Measurements from ENCODE around the gene BAHCC1.

BAHCC1 gene

DNA sequence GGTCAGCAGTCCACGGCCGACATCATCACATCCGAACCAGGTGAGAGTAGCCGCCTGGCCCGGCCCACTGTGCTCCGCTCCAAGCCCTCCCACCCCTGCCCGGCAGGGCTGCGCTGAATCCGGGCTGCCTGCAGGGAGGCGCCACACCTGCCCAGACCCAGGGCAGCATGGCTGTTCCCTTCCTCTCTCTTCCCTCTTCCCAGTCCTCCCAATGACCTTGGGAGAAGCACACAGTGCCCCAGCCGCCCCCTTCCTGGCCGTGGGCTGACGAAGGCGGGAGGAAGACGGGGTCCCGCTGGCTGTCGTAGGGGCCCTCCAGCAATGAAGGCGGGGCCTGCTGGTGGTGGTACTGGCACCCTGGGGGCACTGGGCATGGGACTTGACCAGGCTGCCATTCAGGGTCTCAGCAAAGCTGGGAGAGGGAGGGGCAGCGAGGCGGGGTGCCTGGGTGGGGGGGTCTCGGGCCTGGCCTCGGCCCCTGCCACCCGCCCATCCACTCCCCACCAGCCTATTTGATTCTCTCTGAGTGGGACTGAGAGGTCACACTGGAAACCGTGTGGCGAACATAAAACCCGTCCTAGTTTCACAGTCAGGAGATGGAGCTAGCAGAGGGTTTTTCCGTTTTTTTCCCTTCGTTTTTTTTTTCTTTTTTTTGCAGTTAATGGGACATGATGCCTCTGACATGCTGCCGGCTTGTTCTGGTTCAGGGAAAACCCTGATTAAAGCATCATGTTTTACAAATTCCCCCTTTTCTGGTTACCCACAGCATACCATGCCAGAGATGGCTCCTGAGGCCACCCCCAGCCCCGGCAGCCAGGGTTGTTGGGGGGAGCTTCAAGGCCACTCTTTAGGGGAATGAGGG lies 50.6 kb downstream of the BAHCC1 start:
- no peak for DNase-seq

DNA sequence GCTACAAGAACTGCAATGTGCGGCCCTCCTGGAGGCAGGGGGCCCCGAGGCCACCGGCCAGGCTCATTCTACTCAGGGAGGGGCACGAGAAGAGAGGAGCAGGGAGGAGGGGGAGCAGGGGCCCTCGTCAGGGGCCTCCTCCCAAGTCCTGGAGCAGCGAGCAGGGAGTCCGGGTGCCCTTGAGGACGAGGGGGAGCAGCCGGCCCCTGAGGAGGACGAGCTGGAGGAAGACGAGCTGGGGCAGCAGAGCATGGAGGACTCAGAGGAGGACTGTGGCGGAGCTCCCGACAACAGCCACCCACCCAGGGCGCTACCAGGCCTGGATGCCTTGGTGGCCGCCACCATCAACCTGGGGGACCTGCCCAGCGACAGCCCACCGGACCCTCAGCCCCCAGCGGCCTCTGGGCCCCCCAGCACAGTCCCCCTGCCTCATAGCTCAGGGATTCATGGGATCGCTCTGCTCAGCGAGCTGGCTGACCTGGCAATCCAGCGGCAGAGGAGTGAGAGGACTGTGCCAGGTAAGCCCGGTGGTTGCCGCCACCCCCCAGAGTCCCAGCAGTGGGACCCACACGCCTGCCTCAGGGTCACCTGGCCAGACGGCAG lies 52.2 kb downstream of the BAHCC1 start:
- no peak for DNase-seq

DNA sequence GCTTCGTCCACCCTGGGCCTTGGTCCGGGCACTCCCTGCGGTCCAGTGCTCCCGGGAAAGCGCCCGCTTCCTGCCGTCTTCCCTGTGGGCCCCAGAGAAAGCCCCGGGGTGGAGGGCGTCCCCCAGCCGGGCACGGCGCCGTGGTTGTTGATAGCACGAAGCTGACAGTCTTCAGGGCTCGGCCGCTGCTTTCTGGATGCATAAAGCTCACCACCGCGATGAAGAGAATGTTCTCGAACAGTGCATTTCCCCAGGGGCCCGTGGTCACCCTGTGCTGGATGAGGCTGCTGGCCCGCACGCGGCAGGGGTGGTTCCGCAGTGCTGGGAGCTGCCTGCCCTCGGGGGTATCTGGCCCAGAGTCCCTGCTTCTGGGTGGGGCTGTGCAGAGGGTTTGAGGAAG lies 53.2 kb downstream of the BAHCC1 start:
- no peak for DNase-seq

DNA sequence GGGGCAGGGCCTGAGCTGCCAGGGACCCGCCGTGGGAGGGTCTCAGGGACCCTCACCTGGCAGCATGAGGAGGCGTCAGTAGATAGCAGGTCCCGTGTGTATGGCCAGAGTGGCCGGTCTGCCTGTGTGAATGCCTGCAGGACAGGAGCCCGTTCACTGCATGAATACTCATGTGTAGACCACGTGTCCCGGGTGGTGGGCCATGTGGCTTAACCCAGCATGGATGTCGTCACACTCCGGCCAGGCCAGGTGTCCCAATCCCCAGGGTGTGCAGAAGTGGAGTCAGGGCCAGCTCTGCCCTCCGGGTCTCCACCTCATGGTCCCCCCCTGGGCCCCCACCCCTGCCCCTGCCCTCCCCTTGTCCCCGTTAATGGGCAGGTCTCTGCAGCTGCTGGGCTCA lies 53.7 kb downstream of the BAHCC1 start:
- no peak for DNase-seq

DNA sequence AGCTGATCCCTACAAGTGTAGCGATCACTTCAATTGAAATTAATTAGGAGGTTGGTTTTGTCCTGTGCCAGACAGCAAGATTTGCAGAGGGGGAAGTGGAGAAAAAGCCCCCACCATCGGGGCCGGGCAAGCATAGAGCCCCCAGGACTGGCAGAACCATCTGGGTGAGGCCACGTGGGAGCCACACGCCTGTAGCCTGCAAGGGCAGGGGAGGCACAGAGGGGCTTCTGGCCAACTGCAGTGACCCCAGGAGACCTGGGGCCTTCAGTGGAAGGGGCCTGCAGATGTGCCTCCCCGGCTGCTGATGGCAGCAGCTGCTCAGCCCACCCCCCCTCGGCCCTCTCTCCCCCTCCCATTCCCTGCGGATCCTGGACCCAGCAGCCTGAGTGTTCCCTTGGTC lies 54.1 kb downstream of the BAHCC1 start:
- no peak for DNase-seq

DNA sequence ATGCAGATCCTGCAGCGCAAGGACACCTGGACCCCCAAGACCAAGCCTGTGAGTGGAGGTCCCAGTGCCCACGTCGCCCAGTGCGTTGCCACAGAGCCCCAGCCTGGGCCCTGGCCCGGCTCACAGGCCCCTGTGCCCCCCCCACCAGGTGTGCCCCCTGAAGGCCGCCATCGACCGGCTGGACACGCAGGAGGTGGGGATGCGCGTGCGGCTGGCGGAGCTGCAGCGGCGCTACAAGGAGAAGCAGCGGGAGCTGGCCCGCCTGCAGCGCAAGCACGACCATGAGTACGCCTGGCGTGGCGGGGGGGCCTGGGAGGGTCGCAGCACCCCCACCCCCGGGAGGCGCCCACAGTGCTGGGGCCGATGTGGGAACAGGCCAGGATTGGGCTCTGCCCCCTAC lies 56.6 kb downstream of the BAHCC1 start:
- no peak for DNase-seq

DNA sequence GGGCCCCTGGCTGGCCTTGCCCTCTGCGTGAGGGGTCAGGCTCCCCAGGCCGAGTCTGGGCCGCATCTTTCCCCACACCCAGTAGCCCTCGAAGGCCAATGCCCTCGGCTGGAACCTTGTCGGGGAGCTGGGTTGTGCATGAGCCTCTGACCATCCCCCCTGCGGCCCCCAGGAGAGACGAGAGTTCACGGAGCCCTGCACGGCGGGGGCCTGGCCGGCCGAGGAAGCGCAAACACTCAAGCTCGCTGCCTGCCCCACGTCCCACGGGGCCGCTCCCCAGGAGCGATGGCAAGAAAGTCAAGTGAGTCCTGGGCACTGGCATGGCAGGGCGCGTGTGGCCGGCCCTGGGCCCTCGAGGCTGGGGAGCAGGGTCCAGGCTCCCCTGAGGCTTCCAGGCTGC lies 57.3 kb downstream of the BAHCC1 start:
- DNase-seq: no peak

DNA sequence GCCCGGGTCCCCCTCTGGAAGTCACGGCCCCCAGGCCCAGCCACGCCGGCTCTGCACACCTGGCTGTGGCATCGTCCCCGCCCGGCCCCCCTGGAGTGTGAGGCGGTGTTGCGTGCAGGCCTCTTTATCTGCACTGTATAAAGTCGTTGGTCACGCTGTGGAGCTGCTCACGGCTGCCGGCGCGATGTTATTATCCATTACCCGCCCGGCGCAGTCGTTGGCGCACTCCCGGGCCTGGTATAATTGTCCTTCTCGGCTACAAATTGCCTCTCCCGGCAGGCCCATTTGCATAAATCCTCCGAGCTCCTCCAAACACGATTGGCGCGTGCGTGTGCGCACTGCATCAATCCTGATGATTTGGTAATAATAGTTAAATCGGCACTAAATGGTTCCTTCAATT lies 57.8 kb downstream of the BAHCC1 start:
- DNase-seq: no peak

DNA sequence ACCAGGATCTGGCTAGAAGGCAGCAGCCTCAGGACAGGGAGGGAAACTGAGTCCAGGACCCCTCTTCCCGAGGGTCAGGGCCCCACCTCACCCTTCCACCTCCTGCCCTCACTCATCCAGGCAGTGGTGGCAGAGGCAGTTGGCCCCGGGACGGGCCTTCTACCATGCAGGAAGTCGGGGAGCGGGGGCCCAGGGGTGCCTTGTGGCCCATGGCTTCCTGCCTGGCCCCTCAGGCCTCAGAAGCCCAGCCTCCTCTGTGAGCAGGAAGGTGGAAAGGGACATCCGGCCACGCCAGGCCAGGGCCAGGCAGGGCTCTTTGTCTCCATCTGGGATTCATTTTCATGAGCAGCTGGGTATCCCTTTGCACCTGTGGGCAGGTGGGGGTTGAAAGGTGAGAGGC lies 58.5 kb downstream of the BAHCC1 start:
- peak; percentile 90 for DNase-seq

DNA sequence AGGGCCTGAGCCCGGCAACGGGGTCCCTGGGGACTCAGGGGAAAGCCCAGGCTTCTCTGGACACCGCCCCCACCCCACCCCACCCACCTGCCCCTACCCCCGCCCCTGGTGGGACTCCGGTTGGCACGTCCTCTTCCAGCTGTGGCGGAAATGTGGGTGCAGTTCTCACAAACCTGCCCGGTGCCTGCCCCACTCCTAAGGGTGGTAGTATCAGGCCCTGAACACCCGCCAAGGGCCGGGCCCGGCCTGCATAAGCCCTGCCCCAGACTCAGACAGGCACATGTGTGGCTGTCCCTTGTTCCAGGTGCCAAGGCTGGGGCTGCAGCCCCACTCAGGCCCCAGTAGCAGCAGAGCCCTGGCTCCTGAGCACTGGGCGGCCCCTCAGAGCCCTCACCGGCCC lies 59.2 kb downstream of the BAHCC1 start:
- peak; percentile 63 for DNase-seq

DNA sequence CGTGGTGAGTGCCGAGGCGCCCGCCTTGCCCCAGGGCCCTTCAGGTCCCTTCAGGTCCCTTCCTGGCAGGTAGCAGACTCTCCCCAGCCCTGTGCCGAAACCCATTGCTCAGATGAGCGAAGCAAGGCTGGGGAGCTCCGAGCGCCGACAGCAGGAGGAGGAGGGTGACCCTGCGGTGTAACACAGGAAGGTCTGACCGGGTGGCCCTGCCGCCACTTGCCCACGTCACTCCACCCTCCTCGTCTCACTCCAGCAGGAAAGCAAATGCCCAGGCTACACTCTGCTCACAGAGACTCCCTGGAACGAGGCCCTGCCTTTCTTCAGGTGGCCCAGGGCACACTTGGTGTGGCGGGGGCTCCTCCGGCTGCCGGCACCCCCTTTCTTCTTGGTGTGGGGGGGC lies 60.1 kb downstream of the BAHCC1 start:
- peak; percentile 58 for DNase-seq

DNA sequence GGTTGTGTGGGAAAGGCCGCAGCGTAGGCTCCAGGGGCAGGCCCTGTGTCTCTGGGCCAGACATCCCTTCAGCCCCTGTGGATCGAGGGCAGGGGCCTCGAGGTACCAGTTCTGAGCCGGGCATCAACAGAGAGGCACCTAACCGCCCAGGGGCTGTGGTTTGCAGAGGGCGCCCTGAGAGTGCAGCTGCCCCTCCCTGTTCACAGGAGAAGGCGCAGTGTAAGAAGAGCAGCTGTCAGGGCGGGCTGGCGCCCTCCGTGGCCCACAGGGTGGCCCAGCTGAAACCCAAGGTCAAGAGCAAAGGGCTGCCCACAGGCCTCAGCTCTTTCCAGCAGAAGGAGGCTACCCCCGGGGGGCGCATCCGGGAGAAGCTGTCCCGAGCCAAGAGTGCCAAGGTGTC lies 60.8 kb downstream of the BAHCC1 start:
- DNase-seq: peak; percentile 54

DNA sequence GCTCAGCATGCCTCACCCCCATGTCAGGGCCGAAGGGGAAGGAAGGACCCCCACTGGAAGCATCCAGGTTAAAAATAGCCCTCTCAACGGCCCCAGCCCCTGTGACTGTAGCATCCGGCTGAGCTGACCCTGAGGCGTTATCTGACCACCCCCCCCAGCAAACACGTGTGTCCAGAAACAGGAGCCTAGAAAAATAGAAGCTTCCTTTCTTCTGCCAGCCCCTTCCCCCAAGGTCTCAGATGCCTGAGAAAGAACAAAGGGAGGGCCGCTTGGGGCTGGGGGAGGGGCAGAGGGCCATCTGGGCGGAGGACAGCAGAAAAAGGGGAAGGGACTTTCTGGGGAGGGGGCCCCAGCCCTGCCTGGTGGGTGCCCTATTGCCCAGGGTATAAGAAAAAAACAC lies 61.5 kb downstream of the BAHCC1 start:
- peak; percentile 25 for DNase-seq

DNA sequence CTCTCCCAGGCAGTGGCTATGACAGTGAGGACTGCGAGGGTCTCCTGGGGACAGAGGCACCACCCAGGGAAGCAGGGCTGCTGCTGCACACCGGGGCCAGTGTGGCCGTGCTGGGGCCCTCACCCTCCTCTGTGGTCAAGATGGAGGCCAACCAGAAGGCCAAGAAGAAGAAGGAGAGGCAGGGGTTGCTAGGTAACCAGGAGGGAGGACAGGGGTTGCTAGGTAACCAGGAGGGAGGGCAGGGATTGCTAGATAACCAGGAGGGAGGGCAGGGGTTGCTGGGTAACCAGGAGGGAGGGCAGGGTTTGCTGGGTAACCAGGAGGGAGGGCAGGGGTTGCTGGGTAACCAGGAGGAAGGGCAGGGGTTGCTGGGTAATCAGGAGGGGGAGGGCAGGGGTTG lies 62.1 kb downstream of the BAHCC1 start:
- DNase-seq: peak; percentile 26

DNA sequence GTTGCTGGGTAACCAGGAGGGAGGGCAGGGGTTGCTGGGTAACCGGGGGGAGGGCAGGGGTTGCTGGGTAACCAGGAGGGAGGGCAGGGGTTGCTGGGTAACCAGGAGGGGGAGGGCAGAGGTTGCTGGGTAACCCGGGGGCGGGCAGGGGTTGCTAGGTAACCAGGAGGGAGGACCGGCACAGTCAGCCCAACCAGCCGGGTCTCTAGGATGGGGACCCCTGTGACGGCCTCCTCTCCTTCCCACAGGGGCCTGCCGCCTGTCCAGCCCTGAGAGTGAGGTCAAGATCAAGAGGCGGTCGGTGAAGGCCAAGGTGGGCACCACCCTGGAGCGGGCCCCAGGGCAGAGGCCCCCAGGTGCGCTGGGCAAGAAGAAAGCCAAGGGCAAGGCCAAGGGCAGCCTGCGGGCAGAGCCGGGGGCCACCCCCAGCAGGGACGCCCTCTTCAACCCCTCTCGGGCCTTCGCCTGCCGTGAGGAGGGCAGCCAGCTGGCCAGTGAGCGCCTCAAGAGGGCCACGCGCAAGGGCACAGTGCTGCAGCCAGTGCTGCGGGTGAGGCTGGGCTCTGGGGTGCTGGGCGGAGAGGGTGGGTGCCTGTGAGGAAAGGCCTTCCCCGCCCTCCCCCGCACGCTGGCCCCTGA lies 62.8 kb downstream of the BAHCC1 start:
- no peak for DNase-seq

DNA sequence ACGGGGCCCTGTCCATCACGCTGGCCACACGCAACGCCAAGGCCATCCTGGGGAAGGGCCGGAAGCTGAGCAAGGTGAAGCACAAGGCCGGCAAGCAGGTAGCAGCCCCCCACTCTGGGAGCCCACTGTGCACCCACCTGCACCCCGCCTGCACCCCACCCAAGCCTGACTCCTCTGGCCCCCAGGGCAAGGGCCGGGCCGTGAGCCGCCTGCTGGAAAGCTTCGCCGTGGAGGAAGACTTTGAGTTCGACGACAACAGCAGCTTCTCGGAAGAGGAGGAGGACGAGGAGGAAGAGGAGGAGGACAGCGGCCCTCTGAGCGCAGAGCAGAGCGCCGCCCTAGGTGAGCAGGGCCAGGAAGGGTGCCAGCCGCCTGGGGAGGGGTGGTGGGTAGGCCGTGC lies 63.4 kb downstream of the BAHCC1 start:
- no peak for DNase-seq

DNA sequence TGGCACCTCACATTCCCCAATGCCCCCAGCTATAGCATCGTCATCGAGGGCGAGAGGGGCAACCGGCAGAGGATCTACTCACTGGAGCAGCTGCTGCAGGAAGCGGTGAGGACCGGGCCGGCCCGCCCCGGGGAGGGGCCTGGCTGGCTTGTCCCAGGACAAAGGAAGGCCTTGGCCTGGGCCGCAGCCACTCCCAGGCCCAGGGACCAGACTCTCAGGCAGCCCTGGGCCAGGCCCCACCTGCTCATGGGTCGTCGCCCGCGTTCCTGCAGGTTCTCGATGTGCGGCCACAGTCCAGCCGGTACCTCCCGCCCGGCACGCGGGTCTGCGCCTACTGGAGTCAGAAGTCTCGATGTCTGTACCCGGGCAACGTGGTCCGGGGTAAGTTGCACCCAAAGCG lies 64.0 kb downstream of the BAHCC1 start:
- no peak for DNase-seq

DNA sequence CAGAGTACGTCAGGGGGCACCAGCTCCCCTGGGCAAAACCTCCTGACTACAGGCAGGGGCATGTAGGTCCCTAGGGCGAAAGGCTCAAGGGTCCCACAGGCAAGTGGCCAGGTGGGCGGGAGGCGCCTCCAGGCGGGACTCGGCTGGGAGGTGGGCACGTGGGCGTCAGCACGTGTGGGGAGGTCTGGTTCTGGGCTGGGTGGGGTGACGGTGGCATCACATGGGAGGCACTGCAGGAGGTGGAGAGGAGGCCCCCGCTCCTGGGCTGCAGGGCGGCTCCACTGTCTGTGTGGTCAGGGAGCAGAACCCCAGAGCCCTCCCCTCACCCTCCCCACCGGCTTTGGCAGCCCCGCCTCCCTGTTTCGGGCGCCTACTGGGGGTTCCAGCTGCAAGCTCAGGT lies 64.6 kb downstream of the BAHCC1 start:
- DNase-seq: no peak

DNA sequence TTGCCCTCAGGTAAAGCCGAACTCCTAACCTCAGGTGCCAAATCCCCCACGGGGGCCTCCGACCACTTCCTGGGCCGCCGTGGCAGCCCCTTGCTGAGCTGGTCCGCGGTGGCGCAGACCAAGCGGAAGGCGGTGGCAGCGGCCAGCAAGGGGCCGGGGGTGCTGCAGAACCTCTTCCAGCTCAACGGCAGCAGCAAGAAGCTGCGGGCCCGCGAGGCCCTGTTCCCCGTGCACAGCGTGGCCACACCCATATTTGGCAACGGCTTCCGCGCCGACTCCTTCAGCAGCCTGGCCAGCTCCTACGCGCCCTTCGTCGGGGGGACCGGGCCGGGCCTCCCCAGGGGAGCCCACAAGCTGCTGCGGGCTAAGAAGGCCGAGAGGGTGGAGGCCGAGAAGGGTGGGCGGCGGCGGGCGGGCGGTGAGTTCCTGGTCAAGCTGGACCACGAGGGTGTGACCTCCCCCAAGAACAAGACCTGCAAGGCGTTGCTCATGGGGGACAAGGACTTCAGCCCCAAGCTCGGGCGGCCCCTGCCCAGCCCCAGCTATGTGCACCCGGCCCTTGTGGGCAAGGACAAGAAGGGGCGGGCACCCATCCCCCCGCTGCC lies 65.7 kb downstream of the BAHCC1 start:
- DNase-seq: no peak

DNA sequence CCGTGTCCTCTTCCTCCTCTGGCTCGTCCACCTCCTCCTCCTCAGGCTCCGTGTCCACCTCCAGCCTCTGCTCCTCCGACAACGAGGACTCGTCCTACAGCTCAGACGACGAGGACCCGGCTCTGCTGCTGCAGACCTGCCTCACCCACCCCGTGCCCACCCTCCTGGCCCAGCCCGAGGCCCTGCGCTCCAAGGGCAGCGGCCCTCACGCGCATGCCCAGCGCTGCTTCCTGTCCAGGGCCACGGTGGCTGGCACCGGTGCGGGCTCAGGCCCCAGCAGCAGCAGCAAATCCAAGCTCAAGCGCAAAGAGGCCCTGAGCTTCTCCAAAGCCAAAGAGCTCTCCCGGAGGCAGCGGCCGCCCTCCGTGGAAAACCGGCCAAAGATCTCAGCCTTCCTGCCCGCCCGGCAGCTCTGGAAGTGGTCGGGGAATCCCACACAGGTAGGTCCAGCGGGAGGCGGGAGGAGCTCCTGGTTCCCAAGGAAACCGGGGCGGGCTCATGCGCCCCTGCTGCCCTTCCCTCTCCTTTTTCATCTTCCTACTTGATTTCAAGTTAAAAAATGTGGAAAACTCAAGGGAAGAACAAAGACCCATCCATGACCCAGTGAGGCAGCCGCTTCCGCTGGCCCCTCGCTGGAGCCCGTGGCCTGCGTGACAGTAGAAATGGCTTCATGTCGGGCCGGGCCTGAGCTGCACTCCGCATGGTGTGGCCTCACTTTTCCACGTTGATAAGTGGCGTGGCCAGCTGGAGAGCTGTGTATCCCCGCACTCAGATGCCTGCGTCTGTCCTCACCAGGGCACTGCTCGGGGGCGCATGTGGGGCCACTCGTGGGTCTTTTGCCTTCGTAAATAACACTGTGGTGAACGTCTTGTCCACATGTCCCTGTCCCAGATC lies 66.6 kb downstream of the BAHCC1 start:
- DNase-seq: no peak

DNA sequence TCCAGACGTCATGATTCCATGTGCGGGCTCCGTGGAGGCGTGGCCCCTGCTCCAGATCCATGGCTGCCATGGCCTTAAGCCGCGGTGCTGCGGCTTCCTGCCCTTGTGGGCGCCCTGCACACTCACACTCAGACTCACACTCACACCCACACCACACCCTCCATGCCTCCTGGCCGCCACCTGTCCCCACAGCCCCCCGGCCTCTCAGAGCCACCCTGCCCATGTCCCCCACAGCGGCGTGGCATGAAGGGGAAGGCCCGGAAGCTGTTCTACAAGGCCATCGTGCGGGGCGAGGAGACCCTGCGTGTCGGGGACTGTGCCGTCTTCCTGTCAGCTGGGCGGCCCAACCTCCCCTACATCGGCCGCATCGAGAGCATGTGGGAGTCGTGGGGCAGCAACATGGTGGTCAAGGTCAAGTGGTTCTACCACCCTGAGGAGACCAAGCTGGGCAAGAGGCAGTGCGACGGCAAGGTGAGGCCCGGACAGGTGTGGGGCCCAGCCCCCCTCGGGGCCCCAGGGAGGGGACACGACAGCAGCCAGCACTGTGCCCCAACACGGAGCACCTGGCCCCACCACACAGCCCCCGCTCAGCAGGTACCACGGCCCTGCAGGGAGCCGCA lies 67.4 kb downstream of the BAHCC1 start:
- DNase-seq: no peak

DNA sequence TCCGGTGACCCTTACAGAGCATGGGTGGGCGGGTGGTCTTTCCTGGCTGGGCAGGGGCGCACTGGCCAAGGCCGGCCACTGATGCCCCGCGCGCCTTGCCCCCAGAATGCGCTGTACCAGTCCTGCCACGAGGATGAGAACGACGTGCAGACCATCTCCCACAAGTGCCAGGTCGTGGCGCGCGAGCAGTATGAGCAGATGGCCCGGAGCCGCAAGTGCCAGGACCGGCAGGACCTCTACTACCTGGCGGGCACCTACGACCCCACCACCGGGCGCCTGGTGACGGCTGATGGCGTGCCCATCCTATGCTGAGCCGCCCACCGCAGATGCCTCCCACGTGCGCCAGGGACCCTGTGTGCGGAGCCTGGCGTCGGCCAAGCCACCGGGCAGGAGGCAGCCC lies 68.2 kb downstream of the BAHCC1 start:
- DNase-seq: no peak
